Ishikawa (cell line): ENCODE measurements around the gene C18orf63.
A peak's percentile ranks its signal among the peaks of the same experiment; 100 is the strongest.

Experiments used
- CEBPB ChIP-seq: IDR thresholded peaks from 2 replicates; pipeline ENCODE4 v1.6.1; 2012
- CREB1 ChIP-seq: IDR thresholded peaks from 2 replicates; pipeline ENCODE4 v1.6.1; 2012; ENCODE audit warnings: low read depth
- EGR1 ChIP-seq: IDR thresholded peaks from 2 replicates; pipeline ENCODE4 v1.6.1; 2012
- EP300 ChIP-seq: IDR thresholded peaks from 2 replicates; pipeline ENCODE4 v1.6.1; 2012; ENCODE audit warnings: borderline replicate concordance
- FOXM1 ChIP-seq: IDR thresholded peaks from 2 replicates; pipeline ENCODE4 v1.6.1; 2012; ENCODE audit warnings: low read depth, borderline replicate concordance
- NFIC ChIP-seq: IDR thresholded peaks from 2 replicates; pipeline ENCODE4 v1.6.1; 2012
- RAD21 ChIP-seq: IDR thresholded peaks from 2 replicates; pipeline ENCODE4 v1.6.1; 2012; ENCODE audit warnings: low read depth
- TAF1 ChIP-seq: IDR thresholded peaks from 2 replicates; pipeline ENCODE4 v1.6.1; 2012; ENCODE audit warnings: low read depth, mild to moderate bottlenecking
- TCF12 ChIP-seq: IDR thresholded peaks from 2 replicates; pipeline ENCODE4 v1.6.1; 2012; ENCODE audit warnings: low read depth
- TEAD4 ChIP-seq: IDR thresholded peaks from 2 replicates; pipeline ENCODE4 v1.6.1; 2012
- YY1 ChIP-seq: IDR thresholded peaks from 2 replicates; pipeline ENCODE4 v1.6.1; 2012; ENCODE audit warnings: low read depth
- ZBTB7A ChIP-seq: IDR thresholded peaks from 2 replicates; pipeline ENCODE4 v1.6.1; 2012; ENCODE audit warnings: low read depth
- TF ChIP-seq, protein P1 (sequence below): IDR thresholded peaks from 2 replicates; pipeline ENCODE4 v1.6.1; 2012
- TF ChIP-seq, protein P2 (sequence below): IDR thresholded peaks from 2 replicates; pipeline ENCODE4 v1.6.1; 2012
- TF ChIP-seq, protein P3 (sequence below): IDR thresholded peaks from 2 replicates; pipeline ENCODE4 v1.6.1; 2012; ENCODE audit warnings: low read depth, mild to moderate bottlenecking

Gene C18orf63

DNA sequence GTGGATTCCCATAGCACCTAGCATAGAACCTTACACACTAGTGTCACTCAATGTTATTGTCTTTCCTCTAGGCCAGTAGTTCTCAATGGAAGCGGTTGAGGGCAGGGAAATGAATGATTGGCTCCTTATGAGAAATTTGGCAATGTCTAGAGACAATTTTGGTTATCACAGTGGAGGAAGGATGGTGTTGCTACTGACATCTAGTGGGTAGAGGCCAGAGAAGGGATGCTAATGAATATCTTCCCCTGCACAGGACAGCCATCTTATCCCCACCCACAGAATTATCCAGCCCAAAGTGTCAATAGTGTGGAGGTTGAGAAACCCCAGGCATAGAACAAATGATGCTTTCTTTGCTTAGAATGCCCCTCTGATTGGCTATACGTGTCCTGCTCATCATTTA lies 15.8 kb downstream of the C18orf63 start:
- TF ChIP-seq, protein P1, sequence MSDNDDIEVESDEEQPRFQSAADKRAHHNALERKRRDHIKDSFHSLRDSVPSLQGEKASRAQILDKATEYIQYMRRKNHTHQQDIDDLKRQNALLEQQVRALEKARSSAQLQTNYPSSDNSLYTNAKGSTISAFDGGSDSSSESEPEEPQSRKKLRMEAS = no peak
- no peak for TF ChIP-seq CREB1
- peak; percentile 23; the same call in 1 of the 2 replicates for TF ChIP-seq RAD21
- TF ChIP-seq CEBPB = no peak

DNA sequence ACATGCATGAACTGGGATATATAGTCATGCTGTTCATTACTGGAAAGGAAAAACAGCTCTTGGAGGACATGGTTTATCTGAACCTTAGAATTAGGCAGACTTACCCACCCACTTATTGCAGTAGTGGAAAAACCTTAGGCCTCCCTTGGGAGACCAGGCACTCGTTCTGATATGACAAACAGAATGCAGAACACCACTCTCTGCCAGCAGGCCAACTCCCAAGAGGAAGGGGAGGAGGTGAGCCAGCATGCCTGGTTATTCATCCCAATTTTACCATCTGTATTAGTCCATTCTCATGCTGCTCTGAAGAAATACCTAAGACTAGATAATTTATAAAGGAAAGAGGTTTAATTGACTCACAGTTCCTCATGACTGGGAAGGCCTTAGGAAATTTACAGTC lies 17.5 kb downstream of the C18orf63 start:
- TF ChIP-seq, protein P2, sequence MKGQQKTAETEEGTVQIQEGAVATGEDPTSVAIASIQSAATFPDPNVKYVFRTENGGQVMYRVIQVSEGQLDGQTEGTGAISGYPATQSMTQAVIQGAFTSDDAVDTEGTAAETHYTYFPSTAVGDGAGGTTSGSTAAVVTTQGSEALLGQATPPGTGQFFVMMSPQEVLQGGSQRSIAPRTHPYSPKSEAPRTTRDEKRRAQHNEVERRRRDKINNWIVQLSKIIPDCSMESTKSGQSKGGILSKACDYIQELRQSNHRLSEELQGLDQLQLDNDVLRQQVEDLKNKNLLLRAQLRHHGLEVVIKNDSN = no peak
- TF ChIP-seq TCF12 (no peak), TEAD4 (no peak), EP300 (no peak), NFIC (no peak), RAD21 (no peak), EGR1 (no peak), CREB1 (no peak), ZBTB7A (no peak), YY1 (no peak), TAF1 (no peak), FOXM1 (no peak), CEBPB (no peak)
- TF ChIP-seq, protein P3, sequence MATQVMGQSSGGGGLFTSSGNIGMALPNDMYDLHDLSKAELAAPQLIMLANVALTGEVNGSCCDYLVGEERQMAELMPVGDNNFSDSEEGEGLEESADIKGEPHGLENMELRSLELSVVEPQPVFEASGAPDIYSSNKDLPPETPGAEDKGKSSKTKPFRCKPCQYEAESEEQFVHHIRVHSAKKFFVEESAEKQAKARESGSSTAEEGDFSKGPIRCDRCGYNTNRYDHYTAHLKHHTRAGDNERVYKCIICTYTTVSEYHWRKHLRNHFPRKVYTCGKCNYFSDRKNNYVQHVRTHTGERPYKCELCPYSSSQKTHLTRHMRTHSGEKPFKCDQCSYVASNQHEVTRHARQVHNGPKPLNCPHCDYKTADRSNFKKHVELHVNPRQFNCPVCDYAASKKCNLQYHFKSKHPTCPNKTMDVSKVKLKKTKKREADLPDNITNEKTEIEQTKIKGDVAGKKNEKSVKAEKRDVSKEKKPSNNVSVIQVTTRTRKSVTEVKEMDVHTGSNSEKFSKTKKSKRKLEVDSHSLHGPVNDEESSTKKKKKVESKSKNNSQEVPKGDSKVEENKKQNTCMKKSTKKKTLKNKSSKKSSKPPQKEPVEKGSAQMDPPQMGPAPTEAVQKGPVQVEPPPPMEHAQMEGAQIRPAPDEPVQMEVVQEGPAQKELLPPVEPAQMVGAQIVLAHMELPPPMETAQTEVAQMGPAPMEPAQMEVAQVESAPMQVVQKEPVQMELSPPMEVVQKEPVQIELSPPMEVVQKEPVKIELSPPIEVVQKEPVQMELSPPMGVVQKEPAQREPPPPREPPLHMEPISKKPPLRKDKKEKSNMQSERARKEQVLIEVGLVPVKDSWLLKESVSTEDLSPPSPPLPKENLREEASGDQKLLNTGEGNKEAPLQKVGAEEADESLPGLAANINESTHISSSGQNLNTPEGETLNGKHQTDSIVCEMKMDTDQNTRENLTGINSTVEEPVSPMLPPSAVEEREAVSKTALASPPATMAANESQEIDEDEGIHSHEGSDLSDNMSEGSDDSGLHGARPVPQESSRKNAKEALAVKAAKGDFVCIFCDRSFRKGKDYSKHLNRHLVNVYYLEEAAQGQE = no peak
- TF ChIP-seq, protein P1 = no peak

DNA sequence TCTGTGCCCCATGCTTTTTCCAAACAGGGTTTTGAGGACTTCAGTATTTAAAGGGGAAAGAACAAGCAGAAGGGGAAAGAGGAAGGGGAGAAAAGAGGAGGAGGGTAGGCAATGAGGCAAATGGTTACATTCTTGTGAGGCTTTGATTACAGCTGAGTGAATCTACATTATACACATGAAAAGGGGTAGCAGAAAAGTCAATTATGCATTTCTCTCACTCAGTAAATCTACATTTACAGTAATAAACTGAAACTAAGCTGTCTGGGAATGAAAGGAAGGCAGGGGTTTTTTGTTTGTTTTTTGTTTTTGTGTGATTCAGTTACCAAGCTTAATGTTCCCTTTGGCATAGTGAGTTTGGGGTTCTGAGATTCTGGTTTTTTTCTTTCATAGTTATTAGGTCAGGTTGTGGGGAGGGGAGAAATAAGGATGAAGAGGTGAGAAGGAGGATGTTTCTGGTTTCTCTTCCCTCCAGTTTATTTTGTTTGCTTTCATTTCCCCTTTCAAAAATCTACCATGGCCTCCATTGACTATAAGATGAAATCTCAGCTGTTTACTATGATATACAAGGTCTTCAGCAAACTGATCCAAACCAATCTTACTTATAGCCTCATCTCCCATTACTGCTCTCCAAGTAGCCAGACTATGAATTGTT lies 18.7 kb downstream of the C18orf63 start:
- no peak for TF ChIP-seq YY1
- TF ChIP-seq, protein P1 = no peak
- no peak for TF ChIP-seq ZBTB7A
- TF ChIP-seq, protein P3 = no peak
- TF ChIP-seq TCF12 = no peak

DNA sequence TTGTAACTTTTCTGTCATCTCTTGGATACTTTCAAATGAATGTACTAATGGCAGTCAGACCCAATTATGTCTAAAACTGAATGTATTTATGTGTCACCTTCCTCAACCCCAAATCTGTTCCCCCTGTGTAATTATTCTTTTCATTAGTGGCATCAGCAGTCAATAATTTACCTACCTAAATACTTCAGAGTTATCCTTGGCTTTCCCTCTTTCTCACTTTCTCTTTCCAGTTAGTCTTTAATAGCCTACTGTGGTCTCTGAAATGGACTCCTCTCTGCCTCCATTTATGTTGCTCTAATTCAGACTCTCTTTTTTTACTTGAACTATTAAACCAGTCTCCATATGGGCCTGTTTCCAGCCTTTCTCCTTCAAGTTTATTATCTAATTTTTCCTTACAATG lies 21.0 kb downstream of the C18orf63 start:
- no peak for TF ChIP-seq TAF1
- TF ChIP-seq CEBPB = no peak
- TF ChIP-seq TEAD4 = no peak
- no peak for TF ChIP-seq TCF12
- TF ChIP-seq CREB1 = no peak
- TF ChIP-seq, protein P3 = no peak
- no peak for TF ChIP-seq YY1
- TF ChIP-seq ZBTB7A = no peak
- TF ChIP-seq, protein P1 = no peak
- TF ChIP-seq, protein P2 = no peak
